NCI-H1436 treated with DMSO at 0.1 percent for 48 hours (cell line): ENCODE results near the gene DSP.

ENCODE experiments used
- DNase-seq: peaks from one replicate; lab custom pipeline; 2025; lab: John Stamatoyannopoulos, UW

DSP gene

GRCh38 chr6:7562769-7563168 is 21.3 kb downstream of the DSP start:
- no peak for DNase-seq

- no peak for DNase-seq
Measured at GRCh38 chr6:7566107-7566506, 24.6 kb downstream of the DSP start.

GRCh38 chr6:7566617-7567173 is 25.2 kb downstream of the DSP start:
- no peak for DNase-seq

- no peak for DNase-seq
Measured at GRCh38 chr6:7568021-7568420, 26.6 kb downstream of the DSP start.

- DNase-seq, result no peak
Measured at GRCh38 chr6:7569082-7569481, 27.6 kb downstream of the DSP start.

GRCh38 chr6:7572213-7572943 is 30.9 kb downstream of the DSP start:
- no peak for DNase-seq

- DNase-seq, result no peak
Measured at GRCh38 chr6:7574500-7574899, 33.0 kb downstream of the DSP start.

GRCh38 chr6:7578516-7578915 is 37.0 kb downstream of the DSP start:
- DNase-seq, result no peak

GRCh38 chr6:7578931-7579330 is 37.5 kb downstream of the DSP start:
- DNase-seq, result no peak

GRCh38 chr6:7579851-7580250 is 38.4 kb downstream of the DSP start:
- DNase-seq, result no peak

GRCh38 chr6:7580537-7580926 is 39.1 kb downstream of the DSP start:
- no peak for DNase-seq

- DNase-seq, result no peak
Measured at GRCh38 chr6:7580927-7581618, 39.6 kb downstream of the DSP start.

- no peak for DNase-seq
Measured at GRCh38 chr6:7585287-7585930, 43.9 kb downstream of the DSP start.

GRCh38 chr6:7587631-7588100 is 46.2 kb downstream of the DSP start:
- DNase-seq, result no peak

- no peak for DNase-seq
Measured at GRCh38 chr6:7588506-7588905, 47.0 kb downstream of the DSP start.

GRCh38 chr6:7589221-7589620 is 47.8 kb downstream of the DSP start:
- DNase-seq, result no peak

GRCh38 chr6:7589949-7590917 is 48.8 kb downstream of the DSP start, which contains the start of gene SNRNP48:
Gene SNRNP48, plus strand, starts transcription at chr6:7590198. Its CDS starts 60 bp downstream, at chr6:7590258.
- peak; percentile 63 for DNase-seq

GRCh38 chr6:7590918-7591302 is 49.4 kb downstream of the DSP start:
- no peak for DNase-seq

GRCh38 chr6:7591770-7592169 is 50.3 kb downstream of the DSP start:
- DNase-seq, result no peak

GRCh38 chr6:7593229-7593628 is 51.8 kb downstream of the DSP start:
- DNase-seq, result no peak

- DNase-seq, result no peak
Measured at GRCh38 chr6:7594579-7595125, 53.2 kb downstream of the DSP start.
